Measurements from ENCODE around the gene FOXI1. TPM values are rescaled to one million over a fixed set of nuclear protein-coding genes. Genes with fewer than 3 reads are reported as not detected.

FOXI1 gene
- total RNA-seq, 1 donor from 2014 or later = not detected

GRCh38 chr5:170103447-170103846 is 2.2 kb upstream of the FOXI1 start:
- peaks cover 4% of the 10 kb centered on the region for H3K9me3 Mint-ChIP-seq (ENCODE audit: low read depth)
- no peak for DNase-seq (ENCODE audit: low spot score)
- H3K27me3 Mint-ChIP-seq (ENCODE audit: low read depth) = peaks cover 6% of the 10 kb centered on the region
- H3K4me1 Mint-ChIP-seq (ENCODE audit: low read depth) = peaks cover 5% of the 10 kb centered on the region
- peaks cover 1% of the 10 kb centered on the region for H3K36me3 Mint-ChIP-seq (ENCODE audit: low read depth)
- H3K27ac Mint-ChIP-seq (ENCODE audit: unreplicated experiment) = no peak overlapping the region
- no peak overlapping the region for H3K4me3 Mint-ChIP-seq (ENCODE audit: unreplicated experiment)
- TF ChIP-seq CTCF (IDR thresholded peaks at IDR 0.05) = no peak

- Mint-ChIP-seq H3K4me3 (ENCODE audit: unreplicated experiment) (no peak overlapping the region), H3K36me3 (ENCODE audit: low read depth) (no peaks in the 10 kb centered on the region), H3K4me1 (ENCODE audit: low read depth) (peaks cover 5% of the 10 kb centered on the region), H3K27me3 (ENCODE audit: low read depth) (peaks cover 6% of the 10 kb centered on the region), H3K27ac (ENCODE audit: unreplicated experiment) (no peak overlapping the region), H3K9me3 (ENCODE audit: low read depth) (peaks cover under 1% of the 10 kb centered on the region)
- DNase-seq (ENCODE audit: low spot score) = no peak
- TF ChIP-seq CTCF (IDR thresholded peaks at IDR 0.05) = no peak
Measured at GRCh38 chr5:170104299-170104698, 1.4 kb upstream of the FOXI1 start.

- no peak overlapping the region for H3K4me3 Mint-ChIP-seq (ENCODE audit: unreplicated experiment)
- no peak overlapping the region for H3K27ac Mint-ChIP-seq (ENCODE audit: unreplicated experiment)
- no peak for TF ChIP-seq CTCF (IDR thresholded peaks at IDR 0.05)
- no peaks in the 10 kb centered on the region for H3K36me3 Mint-ChIP-seq (ENCODE audit: low read depth)
- H3K27me3 Mint-ChIP-seq (ENCODE audit: low read depth) = peaks cover 6% of the 10 kb centered on the region
- H3K4me1 Mint-ChIP-seq (ENCODE audit: low read depth) = peaks cover 5% of the 10 kb centered on the region
- DNase-seq (ENCODE audit: low spot score) = no peak
- no peaks in the 10 kb centered on the region for H3K9me3 Mint-ChIP-seq (ENCODE audit: low read depth)
Measured at GRCh38 chr5:170104710-170105109, 987 bp upstream of the FOXI1 start.

GRCh38 chr5:170107674-170108073 is 2.0 kb downstream of the FOXI1 start:
- no peaks in the 10 kb centered on the region for H3K4me1 Mint-ChIP-seq (ENCODE audit: low read depth)
- no peak overlapping the region for H3K4me3 Mint-ChIP-seq (ENCODE audit: unreplicated experiment)
- DNase-seq (ENCODE audit: low spot score) = no peak
- H3K27ac Mint-ChIP-seq (ENCODE audit: unreplicated experiment) = no peak overlapping the region
- H3K27me3 Mint-ChIP-seq (ENCODE audit: low read depth) = peaks cover 3% of the 10 kb centered on the region
- no peaks in the 10 kb centered on the region for H3K36me3 Mint-ChIP-seq (ENCODE audit: low read depth)
- TF ChIP-seq CTCF (IDR thresholded peaks at IDR 0.05) = no peak
- no peaks in the 10 kb centered on the region for H3K9me3 Mint-ChIP-seq (ENCODE audit: low read depth)

GRCh38 chr5:170108266-170108785 is 2.6 kb downstream of the FOXI1 start:
- no peaks in the 10 kb centered on the region for H3K36me3 Mint-ChIP-seq (ENCODE audit: low read depth)
- TF ChIP-seq CTCF (IDR thresholded peaks at IDR 0.05) = no peak
- peaks cover 3% of the 10 kb centered on the region for H3K27me3 Mint-ChIP-seq (ENCODE audit: low read depth)
- no peak overlapping the region for H3K27ac Mint-ChIP-seq (ENCODE audit: unreplicated experiment)
- no peaks in the 10 kb centered on the region for H3K4me1 Mint-ChIP-seq (ENCODE audit: low read depth)
- no peaks in the 10 kb centered on the region for H3K9me3 Mint-ChIP-seq (ENCODE audit: low read depth)
- DNase-seq (ENCODE audit: low spot score) = no peak
- no peak overlapping the region for H3K4me3 Mint-ChIP-seq (ENCODE audit: unreplicated experiment)
